ENCODE results near the gene ZC3H18.

DNA sequence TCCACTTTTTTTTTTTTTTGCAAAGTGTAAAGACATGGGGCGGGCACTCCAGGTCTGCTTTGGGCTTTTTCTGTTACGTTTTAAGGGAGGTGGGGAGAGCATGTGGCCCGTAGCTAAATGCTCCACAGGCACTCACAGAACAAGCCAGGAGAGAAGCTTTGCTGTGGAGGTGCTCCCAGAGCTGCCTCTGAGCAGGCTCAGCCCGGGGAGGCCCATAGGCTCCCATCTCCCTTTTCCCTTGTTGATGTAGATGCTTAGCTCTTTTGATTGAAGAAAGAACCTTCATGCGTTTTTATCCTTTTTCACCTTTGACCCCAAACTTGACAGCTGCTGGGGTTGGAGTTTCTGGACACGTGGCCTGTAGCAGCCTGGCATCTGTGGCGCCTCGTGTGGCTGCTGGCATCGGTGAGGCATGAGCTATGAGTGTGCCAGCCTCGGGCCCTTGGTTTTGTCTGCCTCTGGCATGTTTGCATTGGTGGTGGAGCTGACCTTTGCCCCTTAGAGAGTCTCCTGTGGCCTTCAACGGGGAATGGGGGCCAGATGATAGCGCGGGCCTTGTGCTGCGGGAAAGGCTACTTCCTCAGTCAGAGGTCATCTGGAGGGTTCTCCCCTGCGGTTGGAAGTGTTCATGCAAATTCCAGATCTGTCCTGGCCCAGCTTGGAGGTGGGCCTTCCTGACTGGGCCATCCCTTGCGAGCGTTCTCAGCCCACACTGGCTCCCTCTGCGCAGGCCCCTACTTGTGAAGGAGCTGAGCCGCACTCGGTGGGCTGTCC is 48.2 kb downstream of the ZC3H18 start:
- TF ChIP-seq ZFP3 (CRISPR knock-in tag; IDR thresholded peaks at IDR 0.05) (no peak), RARB (CRISPR knock-in tag; IDR thresholded peaks at IDR 0.05) (no peak), CSDC2 (CRISPR knock-in tag; IDR thresholded peaks at IDR 0.05) (no peak), PATZ1 (CRISPR knock-in tag; IDR thresholded peaks at IDR 0.05; ENCODE audit: borderline replicate concordance) (no peak), GLIS3 (CRISPR knock-in tag; IDR thresholded peaks at IDR 0.05) (no peak), ZNF565 (CRISPR knock-in tag; conservative IDR thresholded peaks at IDR 0.05; ENCODE audit: low read depth) (no peak)
- TF ChIP-seq, protein P1, sequence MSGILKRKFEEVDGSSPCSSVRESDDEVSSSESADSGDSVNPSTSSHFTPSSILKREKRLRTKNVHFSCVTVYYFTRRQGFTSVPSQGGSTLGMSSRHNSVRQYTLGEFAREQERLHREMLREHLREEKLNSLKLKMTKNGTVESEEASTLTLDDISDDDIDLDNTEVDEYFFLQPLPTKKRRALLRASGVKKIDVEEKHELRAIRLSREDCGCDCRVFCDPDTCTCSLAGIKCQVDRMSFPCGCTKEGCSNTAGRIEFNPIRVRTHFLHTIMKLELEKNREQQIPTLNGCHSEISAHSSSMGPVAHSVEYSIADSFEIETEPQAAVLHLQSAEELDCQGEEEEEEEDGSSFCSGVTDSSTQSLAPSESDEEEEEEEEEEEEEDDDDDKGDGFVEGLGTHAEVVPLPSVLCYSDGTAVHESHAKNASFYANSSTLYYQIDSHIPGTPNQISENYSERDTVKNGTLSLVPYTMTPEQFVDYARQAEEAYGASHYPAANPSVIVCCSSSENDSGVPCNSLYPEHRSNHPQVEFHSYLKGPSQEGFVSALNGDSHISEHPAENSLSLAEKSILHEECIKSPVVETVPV (CRISPR knock-in tag; IDR thresholded peaks at IDR 0.05) = no peak

Data from SK-N-SH treated with all-trans-retinoic acid at 6 μM for 48 hours (cell line).